Parathyroid adenoma (tissue), 2 donors: Measurements from ENCODE around the gene CAMK2B.

ENCODE experiments used
- H2AFZ ChIP-seq: fragments of 300-600 bp; sonication (generic); one replicate; pipeline ENCODE4 v1.7.0; 2017; ENCODE audit warnings: antibody characterized with exemption, mild to moderate bottlenecking
- H3K27ac ChIP-seq: fragments of 300-600 bp; sonication (generic); one replicate; pipeline ENCODE4 v1.7.0; 2017
- H3K27me3 ChIP-seq: fragments of 300-600 bp; sonication (generic); one replicate; pipeline ENCODE4 v1.7.0; 2017; ENCODE audit warnings: low read length; ENCODE audit not compliant: control insufficient read depth, insufficient read depth
- H3K36me3 ChIP-seq: fragments of 300-600 bp; sonication (generic); one replicate; pipeline ENCODE4 v1.7.0; 2017; ENCODE audit warnings: low read length; ENCODE audit not compliant: control insufficient read depth, insufficient read depth
- H3K4me1 ChIP-seq: fragments of 300-600 bp; sonication (generic); one replicate; pipeline ENCODE4 v1.7.0; 2017; ENCODE audit warnings: control low read depth
- H3K4me2 ChIP-seq: fragments of 300-600 bp; sonication (generic); one replicate; pipeline ENCODE4 v1.7.0; 2017; ENCODE audit warnings: low read length
- H3K4me3 ChIP-seq: fragments of 300-600 bp; sonication (generic); one replicate; pipeline ENCODE4 v1.7.0; 2017; ENCODE audit warnings: low read depth, low read length
- H3K79me2 ChIP-seq: fragments of 300-600 bp; sonication (generic); one replicate; pipeline ENCODE4 v1.7.0; 2017; ENCODE audit warnings: control low read depth
- H3K9ac ChIP-seq: fragments of 300-600 bp; sonication (generic); one replicate; pipeline ENCODE4 v1.7.0; 2017; ENCODE audit warnings: mild to moderate bottlenecking
- H3K9me3 ChIP-seq: fragments of 300-600 bp; sonication (generic); one replicate; pipeline ENCODE4 v1.7.0; 2017; ENCODE audit warnings: low read length; ENCODE audit not compliant: control insufficient read depth
- TF ChIP-seq, protein P1 (sequence below): fragments of 300-600 bp; sonication (generic); IDR thresholded peaks from one replicate; pipeline ENCODE4 v1.7.0; 2017; ENCODE audit warnings: antibody characterized with exemption, mild to moderate bottlenecking
- donor health status: primary hyperparathyroidism.

CAMK2B gene

GRCh38 chr7:44216019-44216418, 109.4 kb downstream of the CAMK2B start:
- Histone ChIP-seq H3K27ac (no peak overlapping the region), H3K4me1 (peaks cover 4% of the 10 kb centered on the region), H3K9me3 (no peaks in the 10 kb centered on the region), H3K4me2 (no peak overlapping the region), H3K27me3 (no peaks in the 10 kb centered on the region), H3K4me3 (no peak overlapping the region), H3K9ac (no peak overlapping the region), H3K36me3 (no peaks in the 10 kb centered on the region), H2AFZ (no peak overlapping the region), H3K79me2 (no peaks in the 10 kb centered on the region)
- TF ChIP-seq, protein P1, sequence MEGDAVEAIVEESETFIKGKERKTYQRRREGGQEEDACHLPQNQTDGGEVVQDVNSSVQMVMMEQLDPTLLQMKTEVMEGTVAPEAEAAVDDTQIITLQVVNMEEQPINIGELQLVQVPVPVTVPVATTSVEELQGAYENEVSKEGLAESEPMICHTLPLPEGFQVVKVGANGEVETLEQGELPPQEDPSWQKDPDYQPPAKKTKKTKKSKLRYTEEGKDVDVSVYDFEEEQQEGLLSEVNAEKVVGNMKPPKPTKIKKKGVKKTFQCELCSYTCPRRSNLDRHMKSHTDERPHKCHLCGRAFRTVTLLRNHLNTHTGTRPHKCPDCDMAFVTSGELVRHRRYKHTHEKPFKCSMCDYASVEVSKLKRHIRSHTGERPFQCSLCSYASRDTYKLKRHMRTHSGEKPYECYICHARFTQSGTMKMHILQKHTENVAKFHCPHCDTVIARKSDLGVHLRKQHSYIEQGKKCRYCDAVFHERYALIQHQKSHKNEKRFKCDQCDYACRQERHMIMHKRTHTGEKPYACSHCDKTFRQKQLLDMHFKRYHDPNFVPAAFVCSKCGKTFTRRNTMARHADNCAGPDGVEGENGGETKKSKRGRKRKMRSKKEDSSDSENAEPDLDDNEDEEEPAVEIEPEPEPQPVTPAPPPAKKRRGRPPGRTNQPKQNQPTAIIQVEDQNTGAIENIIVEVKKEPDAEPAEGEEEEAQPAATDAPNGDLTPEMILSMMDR = no peak

DNA sequence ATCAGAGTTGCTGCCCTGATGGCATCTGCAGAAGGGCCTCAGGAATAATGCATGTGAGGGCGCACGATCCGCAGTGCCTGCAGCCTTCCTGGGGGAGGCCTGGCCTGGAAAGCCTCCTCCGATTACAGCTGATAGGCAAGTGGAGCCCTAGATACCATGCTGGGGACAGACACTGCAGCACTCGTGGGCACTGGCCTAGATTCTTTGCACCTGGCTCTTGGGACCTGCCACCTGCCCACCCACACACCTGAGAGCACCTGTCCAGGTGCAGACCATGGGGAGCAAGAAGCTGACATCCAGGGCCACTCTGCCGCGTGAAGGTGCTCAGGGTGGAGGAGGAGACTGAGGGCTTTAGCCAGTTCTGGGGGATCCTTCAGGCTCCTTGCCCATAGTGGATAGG, 109.9 kb downstream of the CAMK2B start:
- H3K27me3 ChIP-seq = no peaks in the 10 kb centered on the region
- no peak overlapping the region for H2AFZ ChIP-seq
- TF ChIP-seq, protein P1 = no peak
- H3K4me3 ChIP-seq = no peak overlapping the region
- H3K9me3 ChIP-seq = no peaks in the 10 kb centered on the region
- H3K36me3 ChIP-seq = no peaks in the 10 kb centered on the region
- no peaks in the 10 kb centered on the region for H3K79me2 ChIP-seq
- H3K4me2 ChIP-seq = no peak overlapping the region
- no peak overlapping the region for H3K9ac ChIP-seq
- H3K27ac ChIP-seq = no peak overlapping the region
- H3K4me1 ChIP-seq = peaks cover 4% of the 10 kb centered on the region

DNA sequence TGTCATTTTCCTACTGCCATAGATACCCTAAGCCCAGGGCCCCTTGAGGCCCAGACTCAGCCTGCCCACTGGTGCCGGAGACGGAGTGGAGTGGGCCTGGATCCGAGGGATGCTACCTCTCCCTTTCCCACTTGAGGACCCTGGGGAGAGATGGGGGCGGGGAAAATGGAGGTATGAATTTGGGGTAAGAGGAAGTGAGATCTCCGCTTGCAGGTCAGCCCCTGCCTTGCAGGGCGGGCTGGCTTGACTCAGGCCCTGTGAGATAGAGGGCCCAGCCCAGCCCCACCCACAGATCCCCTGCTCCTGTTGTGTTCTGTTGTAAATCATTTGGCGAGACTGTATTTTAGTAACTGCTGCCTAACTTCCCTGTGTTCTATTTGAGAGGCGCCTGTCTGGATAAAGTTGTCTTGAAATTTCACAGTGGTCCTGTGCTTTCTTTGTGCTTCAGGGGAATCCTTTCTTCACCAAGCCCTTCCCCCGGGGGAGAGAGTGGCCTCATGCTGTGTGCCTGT, 111.5 kb downstream of the CAMK2B start:
- Histone ChIP-seq H3K79me2 (peaks cover 1% of the 10 kb centered on the region), H3K9me3 (no peaks in the 10 kb centered on the region), H2AFZ (no peak overlapping the region), H3K4me2 (no peak overlapping the region), H3K4me3 (no peak overlapping the region), H3K36me3 (no peaks in the 10 kb centered on the region), H3K27ac (no peak overlapping the region), H3K4me1 (peaks cover 4% of the 10 kb centered on the region), H3K9ac (no peak overlapping the region), H3K27me3 (no peaks in the 10 kb centered on the region)
- TF ChIP-seq, protein P1 = no peak

GRCh38 chr7:44213206-44213876, 112.1 kb downstream of the CAMK2B start:
- Histone ChIP-seq H3K9ac (no peak overlapping the region), H3K4me2 (no peak overlapping the region), H3K4me1 (peaks cover 4% of the 10 kb centered on the region), H3K27ac (no peak overlapping the region), H2AFZ (no peak overlapping the region), H3K27me3 (no peaks in the 10 kb centered on the region), H3K9me3 (no peaks in the 10 kb centered on the region), H3K79me2 (peaks cover 3% of the 10 kb centered on the region), H3K4me3 (no peak overlapping the region), H3K36me3 (no peaks in the 10 kb centered on the region)
- TF ChIP-seq, protein P1 = no peak
